Fibroblast of lung (primary cell): ENCODE measurements around the gene NKD1. TPM values are rescaled to one million over a fixed set of nuclear protein-coding genes. Genes with fewer than 3 reads are reported as not detected.

ENCODE experiments used
- DNase-seq, 2 donors: peaks; one replicate each; pipeline versions ENCODE4 v3.0.0 to v3.0.0-alpha.2; 2010; ENCODE audit warnings: low read depth in 2 of 2
- H2AFZ ChIP-seq: 2 replicates; pipeline ENCODE4 v1.5.1; 2012; ENCODE audit warnings: low read length, control low read depth, inconsistent platforms
- H3K27ac ChIP-seq: 2 replicates; pipeline ENCODE4 v1.5.1; 2011; ENCODE audit warnings: low read length, control low read depth; ENCODE audit not compliant: insufficient read depth
- H3K27me3 ChIP-seq: 2 replicates; pipeline ENCODE4 v1.5.1; 2011; ENCODE audit warnings: mild to moderate bottlenecking, low read length; ENCODE audit not compliant: control insufficient read depth, insufficient read depth
- H3K36me3 ChIP-seq: 2 replicates; pipeline ENCODE4 v1.5.1; 2011; ENCODE audit warnings: low read length; ENCODE audit not compliant: control insufficient read depth, insufficient read depth
- H3K4me1 ChIP-seq: 2 replicates; pipeline ENCODE4 v1.5.1; 2011; ENCODE audit warnings: low read length; ENCODE audit not compliant: control insufficient read depth, insufficient read depth; ENCODE audit errors: extremely low read depth
- H3K4me2 ChIP-seq: 2 replicates; pipeline ENCODE4 v1.5.1; 2011; ENCODE audit warnings: low read length, control low read depth; ENCODE audit not compliant: insufficient read depth; ENCODE audit errors: extremely low read depth
- H3K4me3 ChIP-seq, 4 experiments: fragments of 200-600 bp in 1 of 4; sonication (generic) in 1 of 4; replicated peaks in 1 of 4; 2 replicates each; pipeline ENCODE4 v1.5.1; 2011 to 2016; ENCODE audit warnings: low read length in 4 of 4, low read depth in 3 of 4, mild to moderate bottlenecking in 3 of 4, control low read depth in 2 of 4, inconsistent platforms in 1 of 4, mixed read lengths in 1 of 4; ENCODE audit not compliant: insufficient read depth in 1 of 4; ENCODE audit errors: control extremely low read depth in 1 of 4
- H3K79me2 ChIP-seq: 2 replicates; pipeline ENCODE4 v1.5.1; 2012; ENCODE audit warnings: mild to moderate bottlenecking, low read length, inconsistent platforms; ENCODE audit not compliant: control insufficient read depth, insufficient read depth
- H3K9ac ChIP-seq: 2 replicates; pipeline ENCODE4 v1.5.1; 2011; ENCODE audit warnings: mild to moderate bottlenecking, low read length, control low read depth; ENCODE audit not compliant: insufficient read depth
- H3K9me3 ChIP-seq: 2 replicates; pipeline ENCODE4 v1.5.1; 2012; ENCODE audit warnings: low read depth, low read length; ENCODE audit not compliant: control insufficient read depth, insufficient read depth
- H4K20me1 ChIP-seq: 2 replicates; pipeline ENCODE4 v1.5.1; 2011; ENCODE audit warnings: low read length; ENCODE audit not compliant: control insufficient read depth, insufficient read depth; ENCODE audit errors: extremely low read depth
- EZH2 ChIP-seq: IDR thresholded peaks from 2 replicates; pipeline ENCODE4 v1.5.1; 2012; ENCODE audit warnings: low read length, control low read depth, mild to moderate bottlenecking; ENCODE audit errors: missing control alignments
- polyA plus RNA-seq, 2 donors: library from polyadenylated mRNA; depleted of rRNA in 1 of 2; stranded (reverse) in 1 of 2; unstranded in 1 of 2; fragments of >200 nt; gene quantifications; 2 replicates each; pipeline ENCODE4 v1.2.1, GENCODE V29; 2011 to 2012; ENCODE audit warnings: missing spikeins in 1 of 2
- total RNA-seq: library from RNA; depleted of rRNA; stranded (reverse); fragments of >200 nt; gene quantifications from 2 replicates; pipeline ENCODE4 v1.2.1, GENCODE V29; 2014
- TF ChIP-seq, protein P1 (sequence below), 2 donors: IDR thresholded peaks in 1 of 2; conservative IDR thresholded peaks in 1 of 2; 1 replicate in 1 of 2; 2 replicates in 1 of 2; pipeline ENCODE4 v1.5.1; 2011 to 2012; ENCODE audit warnings: low read length in 2 of 2, control low read depth in 1 of 2, inconsistent platforms in 1 of 2, low read depth in 1 of 2, mild to moderate bottlenecking in 1 of 2

NKD1 gene
- total and polyA plus RNA-seq, 2 donors (not counting 1 experiment from before 2014, with no cell fraction given) = under 0.01 to 0.12 TPM

DNA sequence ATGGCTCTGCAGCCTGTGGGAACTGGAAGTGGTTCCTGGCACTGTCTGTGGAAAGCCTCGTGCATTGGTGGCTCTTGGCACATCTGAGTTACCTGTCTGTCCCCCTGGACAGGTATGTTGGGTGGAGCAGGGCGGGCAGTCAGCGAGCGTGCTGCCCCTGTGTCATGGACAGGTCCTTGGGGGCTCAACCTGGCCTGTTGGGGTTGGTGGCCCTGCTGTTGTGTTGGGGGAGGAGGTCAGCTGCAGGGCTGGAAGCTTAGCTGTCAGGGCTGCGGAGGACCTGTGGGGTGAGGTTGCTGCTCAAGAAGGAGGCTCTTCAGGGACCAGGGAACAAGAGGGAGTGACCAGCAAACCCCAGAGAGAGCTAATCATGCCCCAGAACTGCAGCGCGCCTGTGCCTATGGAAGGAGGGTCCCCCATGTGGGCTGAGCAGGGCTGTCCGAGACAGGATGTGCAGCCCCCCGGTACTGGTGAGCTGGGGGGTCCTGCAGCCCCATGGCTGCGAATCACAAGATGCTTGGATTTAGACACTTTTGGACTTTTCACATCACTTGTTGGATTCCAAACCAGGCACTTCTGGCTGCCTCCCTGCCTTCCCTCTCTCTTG lies 7.2 kb downstream of the NKD1 start:
- no peak for DNase-seq
- TF ChIP-seq, protein P1, sequence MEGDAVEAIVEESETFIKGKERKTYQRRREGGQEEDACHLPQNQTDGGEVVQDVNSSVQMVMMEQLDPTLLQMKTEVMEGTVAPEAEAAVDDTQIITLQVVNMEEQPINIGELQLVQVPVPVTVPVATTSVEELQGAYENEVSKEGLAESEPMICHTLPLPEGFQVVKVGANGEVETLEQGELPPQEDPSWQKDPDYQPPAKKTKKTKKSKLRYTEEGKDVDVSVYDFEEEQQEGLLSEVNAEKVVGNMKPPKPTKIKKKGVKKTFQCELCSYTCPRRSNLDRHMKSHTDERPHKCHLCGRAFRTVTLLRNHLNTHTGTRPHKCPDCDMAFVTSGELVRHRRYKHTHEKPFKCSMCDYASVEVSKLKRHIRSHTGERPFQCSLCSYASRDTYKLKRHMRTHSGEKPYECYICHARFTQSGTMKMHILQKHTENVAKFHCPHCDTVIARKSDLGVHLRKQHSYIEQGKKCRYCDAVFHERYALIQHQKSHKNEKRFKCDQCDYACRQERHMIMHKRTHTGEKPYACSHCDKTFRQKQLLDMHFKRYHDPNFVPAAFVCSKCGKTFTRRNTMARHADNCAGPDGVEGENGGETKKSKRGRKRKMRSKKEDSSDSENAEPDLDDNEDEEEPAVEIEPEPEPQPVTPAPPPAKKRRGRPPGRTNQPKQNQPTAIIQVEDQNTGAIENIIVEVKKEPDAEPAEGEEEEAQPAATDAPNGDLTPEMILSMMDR (conservative IDR thresholded peaks at IDR 0.05 in 1 of 2, IDR thresholded peaks at IDR 0.05 in 1 of 2; ENCODE audit: low read depth in 1 of 2, low read length in 2 of 2) = no peak
- Histone ChIP-seq H3K9ac (no peak overlapping the region), H4K20me1 (no peaks in the 10 kb centered on the region), H3K4me3 (no peak overlapping the region), H3K36me3 (no peaks in the 10 kb centered on the region), H3K27ac (no peak overlapping the region), H3K9me3 (no peaks in the 10 kb centered on the region), H2AFZ (no peak overlapping the region), H3K4me2 (no peak overlapping the region), H3K27me3 (peaks cover 25% of the 10 kb centered on the region), H3K79me2 (no peaks in the 10 kb centered on the region), H3K4me1 (no peaks in the 10 kb centered on the region)

GRCh38 chr16:50555952-50556673 lies 7.9 kb downstream of the NKD1 start:
- H2AFZ ChIP-seq = no peak overlapping the region
- no peaks in the 10 kb centered on the region for H3K36me3 ChIP-seq
- no peak overlapping the region for H3K4me2 ChIP-seq
- H3K79me2 ChIP-seq = no peaks in the 10 kb centered on the region
- H3K4me1 ChIP-seq = no peaks in the 10 kb centered on the region
- no peaks in the 10 kb centered on the region for H4K20me1 ChIP-seq
- no peak overlapping the region for H3K27ac ChIP-seq
- no peak for DNase-seq
- no peak overlapping the region for H3K4me3 ChIP-seq
- H3K9me3 ChIP-seq = no peaks in the 10 kb centered on the region
- TF ChIP-seq, protein P1 (conservative IDR thresholded peaks at IDR 0.05 in 1 of 2, IDR thresholded peaks at IDR 0.05 in 1 of 2; ENCODE audit: low read depth in 1 of 2, low read length in 2 of 2) = no peak
- no peak for TF ChIP-seq EZH2
- peaks cover 21% of the 10 kb centered on the region for H3K27me3 ChIP-seq
- H3K9ac ChIP-seq = no peak overlapping the region

DNA sequence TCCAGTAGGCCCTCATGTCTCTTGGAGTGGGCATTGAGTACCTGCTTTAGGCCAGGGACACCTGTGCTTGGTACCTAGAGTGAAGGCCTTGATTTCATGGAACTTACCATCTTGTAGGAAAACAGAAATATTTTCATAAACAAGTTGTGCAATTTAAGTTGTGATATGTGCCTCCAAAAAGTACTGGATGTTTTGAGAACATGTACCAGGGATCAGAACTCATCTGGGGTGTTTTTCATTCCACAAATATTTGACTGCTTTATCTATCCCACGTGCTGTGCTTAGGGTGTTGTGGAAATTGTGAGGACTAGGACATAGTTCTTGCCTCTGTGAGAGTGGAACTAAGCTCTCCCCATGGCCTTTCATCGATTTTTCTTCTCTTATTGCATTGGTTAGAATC lies 8.8 kb downstream of the NKD1 start:
- Histone ChIP-seq H3K79me2 (no peaks in the 10 kb centered on the region), H2AFZ (no peak overlapping the region), H3K36me3 (no peaks in the 10 kb centered on the region), H3K9ac (no peak overlapping the region), H3K4me1 (no peaks in the 10 kb centered on the region), H3K4me2 (no peak overlapping the region), H3K27ac (no peak overlapping the region), H3K4me3 (no peak overlapping the region), H3K9me3 (no peaks in the 10 kb centered on the region), H3K27me3 (peaks cover 15% of the 10 kb centered on the region), H4K20me1 (no peaks in the 10 kb centered on the region)
- DNase-seq = no peak
- TF ChIP-seq, protein P1 (conservative IDR thresholded peaks at IDR 0.05 in 1 of 2, IDR thresholded peaks at IDR 0.05 in 1 of 2; ENCODE audit: low read depth in 1 of 2, low read length in 2 of 2) = no peak
- TF ChIP-seq EZH2 = no peak
